Stimulated activated CD8-positive, alpha-beta memory T cell treated with anti-CD3 and anti-CD28 coated beads, Interleukin-7, amount 100 ng/mL, for 4 hours (primary cell): ENCODE results near the gene DNA2.
"Not testable (repeated sequence)": the region's sequence is repeated elsewhere in the genome, so short reads cannot be mapped to it uniquely, and the experiment has no call there.

Experiments used
- DNase-seq, 2 donors: peaks; one replicate each; pipeline ENCODE4 v3.0.0-alpha.2; 2020; ENCODE audit warnings: low read depth in 2 of 2

DNA2 gene

DNA sequence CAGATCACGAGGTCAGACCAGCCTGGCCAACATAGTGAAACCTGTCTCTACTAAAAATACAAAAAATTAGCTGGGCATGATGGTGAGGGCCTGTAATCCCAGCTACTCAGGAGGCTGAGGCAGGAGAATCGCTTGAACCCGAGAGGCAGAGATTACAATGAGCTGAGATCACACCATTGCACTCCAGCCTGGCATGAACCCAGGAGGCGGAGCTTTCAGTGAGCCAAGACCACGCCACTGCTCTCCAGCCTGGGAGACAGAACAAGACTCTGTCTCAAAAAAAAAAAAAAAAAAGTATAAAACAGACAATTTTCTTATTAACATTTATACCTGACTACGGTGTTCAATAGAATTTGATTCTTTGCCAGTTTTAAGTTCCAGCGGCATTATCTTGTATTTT, 22.1 kb downstream of the DNA2 start:
- DNase-seq = not testable (repeated sequence)

DNA sequence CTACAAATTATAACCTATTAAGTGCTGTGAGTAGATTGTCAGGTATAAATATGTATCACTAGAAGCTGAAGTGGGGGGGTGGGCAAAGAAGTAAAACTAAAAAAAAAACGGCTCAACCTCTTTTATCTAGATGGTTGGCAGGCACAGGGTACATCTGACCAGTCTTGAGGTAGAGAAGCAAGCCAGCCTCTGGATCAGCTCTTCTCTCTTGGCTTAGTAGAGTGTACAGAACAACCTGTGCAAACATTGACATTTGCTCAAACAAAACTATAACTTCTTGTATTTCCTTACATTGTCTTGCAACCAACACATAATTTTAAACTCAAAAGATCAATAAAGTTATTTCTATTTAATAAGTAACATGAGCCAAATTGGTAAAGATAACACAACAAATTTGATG, 25.6 kb downstream of the DNA2 start:
- no peak for DNase-seq

DNA sequence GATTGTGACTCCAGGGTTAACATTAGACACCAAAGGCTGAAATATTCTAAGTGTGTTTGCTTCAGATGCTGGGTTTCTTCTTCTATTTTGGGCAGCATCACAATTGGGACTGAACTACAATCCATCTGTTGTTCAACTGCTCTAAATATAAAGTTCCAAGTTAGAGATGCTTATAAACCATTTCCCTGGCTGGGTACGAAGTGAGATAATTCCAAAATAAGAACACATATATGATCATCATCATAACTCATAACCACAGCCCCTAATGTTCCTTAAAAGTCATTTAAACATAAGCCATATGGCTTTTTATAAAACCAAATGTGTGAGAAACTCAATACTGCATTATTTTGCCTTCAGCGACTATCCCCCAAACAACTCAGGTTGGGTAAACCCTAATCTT, 28.8 kb downstream of the DNA2 start:
- DNase-seq = no peak

DNA sequence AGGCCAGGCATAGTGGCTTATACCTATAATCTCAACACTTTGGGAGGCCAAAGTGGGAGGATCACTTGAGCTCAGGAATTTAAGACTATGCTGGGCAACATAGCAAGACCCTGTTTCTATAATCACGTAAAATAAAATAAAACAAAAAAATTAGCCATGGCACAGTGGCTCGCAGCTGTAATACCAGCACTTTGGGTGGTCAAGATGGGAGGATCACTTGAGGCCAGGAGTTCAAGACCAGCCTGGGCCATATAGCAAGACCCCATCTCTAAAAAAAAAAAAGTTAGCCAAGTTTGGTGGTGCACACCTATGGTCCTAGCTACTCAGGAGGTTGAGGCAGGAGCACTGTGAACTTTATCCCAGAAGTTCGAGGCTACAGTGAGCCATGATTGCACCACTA, 30.9 kb downstream of the DNA2 start:
- no peak for DNase-seq

DNA sequence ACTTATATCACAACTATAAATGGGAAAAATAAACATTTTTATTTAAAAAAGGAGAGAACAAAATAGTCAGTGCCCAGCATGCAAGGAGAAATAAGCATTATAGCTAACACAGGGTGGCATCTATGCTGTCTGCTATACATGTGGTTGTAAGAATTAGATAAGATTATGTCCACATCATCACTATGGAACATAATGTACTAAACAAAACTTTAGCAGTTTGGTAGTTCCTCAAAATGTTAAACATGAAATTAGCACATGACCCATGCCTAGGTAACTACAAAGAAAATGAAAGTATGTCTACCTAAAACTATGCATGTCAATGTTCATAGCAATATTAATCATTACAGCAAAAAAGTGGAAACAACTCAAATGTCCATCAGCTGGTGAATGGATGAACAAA, 36.0 kb downstream of the DNA2 start:
- DNase-seq = no peak

DNA sequence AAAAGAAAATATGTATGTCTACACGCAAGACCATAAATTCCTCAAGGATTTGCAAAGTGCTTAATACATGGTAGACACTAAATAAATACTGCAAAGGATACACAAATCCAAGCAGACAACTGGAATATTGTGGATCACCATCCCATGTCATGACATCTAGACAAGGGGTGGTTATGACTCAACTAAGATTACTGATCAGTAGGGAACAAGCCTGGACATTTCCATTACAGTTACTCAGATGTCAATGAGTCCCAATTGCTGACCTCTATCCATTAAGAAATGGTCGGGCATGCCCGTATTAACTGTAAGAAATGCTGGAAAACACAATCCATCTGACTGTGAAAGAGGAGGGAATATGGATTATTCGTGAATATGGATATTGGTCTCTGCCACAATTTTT, 37.1 kb downstream of the DNA2 start:
- DNase-seq = no peak

DNA sequence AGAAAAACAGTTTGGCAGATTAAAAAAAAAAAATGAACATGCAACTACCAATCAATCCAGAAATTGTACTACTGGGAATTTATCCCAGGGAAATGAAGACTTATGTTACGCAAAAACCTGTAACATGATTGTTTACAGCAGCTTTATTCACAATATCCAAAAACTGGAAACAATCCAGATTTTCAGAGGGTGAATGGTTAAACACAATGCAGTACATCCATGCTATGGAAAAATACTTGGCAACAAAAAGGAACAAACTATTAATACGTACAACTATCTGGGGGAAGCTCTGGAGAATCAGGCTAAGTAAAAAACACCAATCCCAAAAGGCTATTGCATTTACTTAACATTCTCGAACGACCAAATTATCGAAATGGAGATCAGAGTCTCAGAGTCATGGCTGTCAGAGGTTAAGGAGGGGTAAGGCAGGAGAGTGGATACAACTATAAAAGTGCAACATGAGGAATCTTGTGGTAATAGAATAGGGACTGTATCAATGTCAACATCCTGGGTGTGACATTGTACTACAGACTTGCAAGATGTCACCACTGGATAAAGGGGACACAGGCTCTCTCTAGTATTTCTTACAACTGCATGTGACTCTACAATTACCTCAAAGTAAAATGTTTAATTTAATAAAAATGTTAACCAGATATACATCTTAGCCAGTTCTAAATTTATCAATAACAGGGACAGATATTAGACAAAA, 43.2 kb downstream of the DNA2 start:
- no peak for DNase-seq

DNA sequence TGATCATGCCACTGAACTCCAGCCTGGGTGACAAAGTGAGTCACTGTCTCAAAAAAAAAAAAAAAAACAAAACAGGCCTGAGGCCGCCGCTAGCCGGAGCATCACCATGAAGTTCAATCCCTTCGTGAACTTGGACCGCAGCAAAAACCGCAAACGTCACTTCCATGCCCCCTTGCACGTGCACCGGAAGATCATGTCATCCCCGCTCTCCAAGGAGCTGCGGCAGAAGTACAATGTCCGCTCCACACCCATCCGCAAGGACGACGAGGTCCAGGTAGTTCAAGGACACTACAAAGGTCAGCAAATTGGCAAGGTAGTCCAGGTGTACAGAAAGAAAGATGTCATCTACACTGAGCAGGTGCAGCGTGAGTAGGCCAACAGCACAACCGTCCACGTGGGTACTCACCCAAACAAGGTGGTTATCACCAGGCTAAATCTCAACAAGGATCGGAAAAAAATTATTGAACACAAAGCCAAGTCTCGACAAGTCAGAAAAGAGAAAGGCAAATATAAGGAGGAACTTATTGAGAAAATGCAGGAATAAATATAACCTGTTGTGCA, 47.2 kb downstream of the DNA2 start:
- DNase-seq = no peak

DNA sequence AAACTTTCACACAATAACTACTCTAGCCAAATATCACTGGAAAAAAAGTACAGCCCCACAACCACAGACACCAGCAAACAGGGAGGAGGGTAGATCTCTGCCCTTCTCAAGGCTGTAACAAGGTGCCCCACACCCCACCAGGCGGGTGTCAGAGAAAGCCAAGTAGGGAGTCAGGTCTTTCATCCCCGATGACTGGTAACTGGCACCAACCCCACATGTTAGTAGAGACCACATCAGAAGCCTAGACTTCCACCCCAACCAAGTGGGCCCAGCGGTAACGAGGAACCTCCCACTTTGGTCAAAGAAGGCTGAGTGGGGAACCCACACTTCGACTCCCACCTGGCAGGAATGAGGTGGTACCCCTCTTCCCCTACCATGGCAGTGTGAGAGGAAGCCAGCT, 48.3 kb downstream of the DNA2 start:
- peak; percentile 27 to 34 for DNase-seq

DNA sequence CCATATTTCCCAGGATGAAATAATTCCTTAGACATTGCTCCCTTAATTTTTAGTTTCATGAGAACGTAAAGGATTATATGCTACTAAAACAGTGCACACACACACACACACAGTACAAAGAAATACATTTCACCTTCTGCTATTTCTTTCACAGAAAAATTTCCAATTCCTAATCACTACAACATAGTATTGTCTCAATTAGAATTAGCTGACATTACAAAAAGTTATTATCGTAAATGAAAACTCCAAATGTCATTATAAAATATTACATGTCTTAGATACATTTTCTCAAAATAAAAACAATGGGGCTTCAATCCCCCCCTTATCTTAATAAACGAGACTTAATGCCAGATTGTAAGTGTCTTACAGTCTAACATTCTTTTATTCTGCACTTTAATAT, 52.4 kb downstream of the DNA2 start:
- DNase-seq = no peak

DNA sequence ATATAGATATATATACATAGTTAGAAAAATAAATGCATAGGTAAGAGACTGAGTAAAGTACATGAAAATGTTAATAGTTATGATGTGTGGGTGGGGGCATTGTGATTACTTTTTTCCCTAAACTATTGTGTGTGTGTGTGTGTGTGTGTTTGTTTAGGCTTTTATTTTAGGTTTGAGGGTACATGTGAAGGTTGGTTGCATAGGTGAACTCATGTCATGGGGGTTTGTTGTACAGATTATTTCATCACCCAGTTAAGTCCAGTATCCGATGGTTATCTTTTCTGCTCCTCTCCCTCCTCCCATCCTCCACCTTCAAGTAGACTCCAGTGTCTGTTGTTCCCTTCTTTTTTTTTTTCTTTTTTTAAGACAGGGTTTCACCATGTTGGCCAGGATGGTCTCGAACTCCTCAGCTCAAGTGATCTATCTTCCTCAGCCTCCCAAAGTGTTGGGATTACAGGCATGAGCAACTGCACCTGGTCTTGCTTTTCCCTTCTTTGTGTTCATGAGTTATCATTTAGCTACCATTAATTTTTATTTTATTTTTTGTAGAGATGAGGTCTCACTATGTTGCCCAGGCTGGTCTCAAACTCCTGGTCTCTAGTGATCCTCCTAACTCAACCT, 62.8 kb downstream of the DNA2 start:
- no peak for DNase-seq

DNA sequence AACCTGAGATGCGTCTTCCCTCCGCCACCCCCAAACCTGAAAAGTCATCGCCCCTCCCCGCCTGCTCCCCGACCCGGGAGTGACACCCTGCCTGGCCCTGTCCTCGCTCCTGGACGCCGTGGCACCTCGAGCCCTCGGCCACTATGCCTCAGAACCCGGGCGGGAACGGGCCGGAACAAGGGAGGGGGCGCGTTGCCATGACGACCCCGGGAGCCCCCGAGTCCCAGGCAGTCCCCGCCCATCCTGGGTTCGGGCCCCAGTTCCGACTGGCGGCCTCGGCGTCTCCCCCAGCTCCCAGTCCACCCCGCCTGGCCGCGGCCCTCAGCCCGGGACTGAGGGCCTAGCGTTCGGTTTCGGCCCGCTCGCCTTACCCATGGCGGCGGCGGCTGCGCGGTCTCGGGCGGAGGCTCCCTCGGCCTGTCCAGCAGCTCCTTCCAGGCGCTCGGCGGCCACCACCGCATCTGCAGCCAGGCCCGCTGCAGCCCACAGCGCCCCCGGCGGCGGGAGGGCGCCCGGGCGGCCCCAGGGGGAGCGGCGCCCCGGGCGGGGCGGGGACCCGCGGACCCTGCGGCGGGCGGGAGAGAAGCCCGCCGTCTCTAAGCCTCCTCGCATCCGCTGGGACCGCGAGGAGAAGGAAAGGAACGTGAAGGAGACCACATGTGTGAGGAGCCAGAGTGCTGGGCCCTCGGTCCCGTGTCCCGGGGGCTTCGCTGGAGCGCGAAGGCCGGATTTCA, 64.8 kb downstream of the DNA2 start, which contains the start of gene RUFY2:
RUFY2 (minus strand) TSS at position 463 of the 734 bp plus-strand sequence; CDS start at position 375, 88 bp downstream.
- DNase-seq = peak; percentile 46 to 72

DNA sequence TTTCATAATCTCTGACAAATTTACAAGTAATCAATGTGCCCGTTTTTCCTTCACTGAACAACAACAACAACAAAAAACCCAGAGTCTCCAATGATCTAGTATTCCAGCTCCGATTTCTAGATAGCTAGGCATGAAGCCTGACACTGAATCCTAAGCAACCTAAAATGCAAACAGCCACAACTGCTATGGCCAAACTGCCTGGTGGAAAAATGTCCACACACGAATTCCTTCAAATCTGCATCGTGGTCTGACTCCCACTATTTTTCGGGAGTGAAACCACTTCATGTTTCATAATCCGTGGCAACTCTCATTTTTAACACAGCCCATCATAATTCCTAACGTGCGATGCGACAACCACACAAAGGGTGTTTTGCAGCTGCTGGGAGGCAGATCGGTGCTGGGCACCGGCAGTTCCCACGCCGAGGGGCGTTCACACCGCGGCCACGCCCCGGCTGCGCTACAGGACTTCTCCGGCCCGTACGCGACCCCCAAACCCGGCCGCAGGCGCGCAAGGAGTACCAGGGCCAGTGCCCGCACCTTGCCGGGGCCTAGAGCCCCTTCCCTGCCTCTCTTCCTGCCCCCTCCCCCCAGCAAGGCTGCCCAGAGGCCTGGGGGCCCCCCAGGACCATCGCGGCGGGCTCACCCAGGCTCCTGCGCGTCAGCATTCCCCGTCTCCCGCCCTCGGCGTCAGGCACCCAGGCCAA, 65.5 kb downstream of the DNA2 start:
- DNase-seq = peak in 1 of 2 donors; percentile 23

DNA sequence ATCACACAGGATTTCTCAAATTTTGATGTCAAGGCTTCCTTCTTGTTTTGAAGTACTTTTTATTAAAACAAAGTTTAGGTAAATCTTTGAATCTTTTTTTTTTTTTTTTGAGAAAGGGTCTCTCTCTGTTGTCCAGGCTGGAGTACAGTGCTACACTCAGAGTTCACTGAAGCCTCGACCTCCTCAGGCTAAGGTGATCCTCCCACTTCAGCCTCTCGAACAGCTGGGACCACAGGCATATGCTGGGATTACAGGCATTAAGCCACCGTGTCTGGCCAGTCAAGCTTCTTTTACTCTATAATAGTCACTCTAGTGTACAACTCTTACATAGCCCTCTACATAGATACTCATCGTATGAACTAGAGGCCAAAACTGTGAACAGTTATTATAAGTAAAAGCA, 68.1 kb downstream of the DNA2 start:
- DNase-seq = no peak

DNA sequence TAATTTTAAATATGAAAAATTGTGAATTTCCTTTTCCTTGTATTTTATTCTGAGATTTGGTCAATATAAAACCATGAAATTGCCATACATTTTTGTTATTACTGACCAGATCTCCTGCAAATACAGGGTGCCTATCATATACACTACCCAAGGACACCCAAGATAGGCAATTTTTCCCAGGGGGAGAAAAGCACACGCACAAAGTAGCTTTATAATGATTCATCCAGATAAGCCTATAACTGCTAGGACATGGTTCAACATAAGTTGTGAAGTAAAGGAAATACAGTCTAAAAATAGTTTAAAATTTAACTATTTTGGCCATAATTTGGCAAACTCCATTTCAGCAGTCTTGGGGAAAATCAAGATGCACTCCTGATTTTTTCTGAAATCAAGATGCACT, 69.5 kb downstream of the DNA2 start:
- DNase-seq = no peak

DNA sequence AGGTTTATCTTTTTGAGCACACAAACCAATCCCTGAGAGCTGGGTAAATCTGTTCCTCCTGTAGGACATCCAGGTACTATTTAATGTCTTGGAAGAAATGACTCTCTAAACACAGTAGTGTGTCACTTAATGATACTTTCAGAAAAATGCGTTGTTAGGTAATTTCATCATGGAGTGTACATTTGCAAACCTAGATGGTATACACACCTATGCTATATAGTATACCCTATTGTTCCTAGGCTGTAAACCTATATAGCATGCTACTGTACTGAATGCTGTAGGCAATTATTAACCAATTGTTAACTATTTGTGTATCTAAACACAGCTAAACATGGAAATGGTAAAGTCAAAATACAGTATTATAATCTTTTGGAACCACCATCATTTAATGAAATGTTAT, 74.8 kb downstream of the DNA2 start:
- no peak for DNase-seq

DNA sequence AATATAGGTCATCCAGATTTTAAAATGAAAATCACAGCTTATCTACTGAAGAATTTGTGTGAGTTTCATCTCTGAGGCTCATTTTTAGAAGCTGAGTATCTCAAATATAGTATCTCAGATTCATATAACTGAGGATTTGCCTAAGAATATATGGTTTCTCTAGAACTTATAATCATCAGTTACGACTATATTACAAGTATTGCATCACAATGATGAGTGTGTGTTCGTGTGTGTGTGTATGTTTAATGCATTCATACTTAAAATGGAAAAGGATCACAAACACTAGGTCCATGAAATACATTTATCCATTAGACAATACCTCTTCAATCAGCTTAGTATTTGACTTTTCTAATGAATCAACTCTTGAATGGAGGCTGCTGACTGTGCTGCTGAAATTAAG, 86.0 kb downstream of the DNA2 start:
- DNase-seq = no peak

DNA sequence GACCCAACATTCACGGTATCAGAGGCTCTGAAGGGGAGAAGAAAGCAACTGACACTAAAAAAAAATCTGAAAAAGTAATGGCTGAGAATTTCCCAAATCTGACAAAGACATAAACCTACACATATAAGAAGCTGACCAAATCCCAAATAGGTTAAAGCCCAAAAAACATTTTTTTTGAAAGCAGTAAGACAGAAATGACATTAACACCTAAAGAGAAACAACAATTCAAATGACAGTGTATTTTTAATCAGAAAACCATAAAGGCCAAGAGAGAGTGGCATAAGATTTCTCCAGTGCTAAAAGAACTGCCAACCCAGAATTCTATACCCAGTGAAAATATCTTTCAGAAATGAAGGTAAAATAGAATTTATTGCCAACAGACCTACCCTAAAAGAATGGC, 100.2 kb downstream of the DNA2 start:
- no peak for DNase-seq

DNA sequence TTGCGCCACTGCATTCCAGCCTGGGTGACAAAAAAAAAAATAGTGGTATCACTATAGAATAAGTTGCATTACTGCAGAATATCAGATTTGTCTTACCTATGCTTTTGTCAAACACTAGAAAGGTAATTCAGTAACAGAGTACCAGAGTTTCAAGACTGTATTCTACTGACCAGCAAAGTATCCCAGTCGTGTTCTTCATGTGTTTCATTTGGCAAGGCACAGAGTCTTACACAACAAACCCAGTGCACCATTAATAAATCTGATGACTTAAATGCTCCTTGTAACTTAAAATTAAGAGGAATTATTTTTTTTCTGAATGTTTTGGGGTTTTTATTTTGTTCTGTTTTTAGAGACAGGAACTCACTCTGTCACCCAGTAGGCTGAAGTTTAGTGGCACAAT, 104.7 kb downstream of the DNA2 start:
- DNase-seq = no peak

DNA sequence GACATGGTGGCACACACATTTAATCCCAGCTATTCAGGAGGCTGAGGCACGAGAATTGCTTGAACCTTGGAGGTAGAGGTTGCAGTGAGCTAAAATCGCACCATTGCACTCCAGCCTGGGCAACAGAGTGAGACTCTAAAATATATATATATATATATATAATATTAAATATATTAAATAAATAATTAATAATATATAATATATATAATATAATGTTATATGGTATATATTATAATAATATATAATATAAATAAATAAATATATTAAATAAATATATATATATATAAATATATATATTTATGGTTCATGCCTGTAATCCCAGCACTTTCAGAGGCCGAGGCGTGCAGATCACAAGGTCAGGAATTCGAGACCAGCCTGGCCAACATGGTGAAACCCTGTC, 105.2 kb downstream of the DNA2 start:
- no peak for DNase-seq

DNA sequence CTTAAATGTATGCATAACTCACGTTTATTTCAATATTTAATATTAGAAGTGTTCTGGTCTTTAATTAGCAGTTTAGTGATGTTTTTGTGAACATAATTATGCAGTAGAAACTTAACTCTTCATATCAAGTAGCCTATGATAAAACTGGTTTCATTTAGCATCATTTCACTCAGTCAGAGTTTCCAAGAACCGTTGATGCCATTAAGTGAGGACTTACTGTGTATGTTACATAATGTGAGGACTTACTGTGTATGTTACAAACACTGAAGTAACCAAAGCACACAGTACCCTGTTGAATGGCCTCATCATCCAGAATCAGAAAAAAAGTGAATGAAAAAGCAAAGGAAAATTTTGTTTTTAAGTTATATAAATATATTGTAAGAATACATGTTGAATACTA, 106.2 kb downstream of the DNA2 start:
- no peak for DNase-seq
